HepG2 (cell line): ENCODE results near the gene POGK. TPM values are rescaled to one million over a fixed set of nuclear protein-coding genes. Genes with fewer than 3 reads are reported as not detected.

Experiments used
- ARHGAP35 ChIP-seq: sonication (generic); formaldehyde crosslinking; IDR thresholded peaks from 2 replicates; pipeline ENCODE4 v1.9.0; 2022; ENCODE audit warnings: mild to moderate bottlenecking, inconsistent platforms, moderate library complexity, missing genetic modification reagents, borderline replicate concordance
- CBX2 ChIP-seq, 2 experiments: fragments of 200-600 bp in 1 of 2; sonication (generic); formaldehyde crosslinking in 1 of 2; IDR thresholded peaks; 2 replicates each; pipeline versions ENCODE4 v1.7.0 to v1.8.1; 2018 to 2022; ENCODE audit warnings: low read depth in 2 of 2, low read length in 1 of 2, mild to moderate bottlenecking in 1 of 2, missing genetic modification reagents in 1 of 2
- CREBL2 ChIP-seq: sonication (generic); formaldehyde crosslinking; IDR thresholded peaks from 2 replicates; pipeline ENCODE4 v1.8.1; 2023; ENCODE audit warnings: missing genetic modification reagents, mild to moderate bottlenecking, borderline replicate concordance
- HOXA3 ChIP-seq: sonication (generic); formaldehyde crosslinking; IDR thresholded peaks from 2 replicates; pipeline ENCODE4 v1.5.0; 2020; ENCODE audit warnings: missing genetic modification reagents
- HOXA9 ChIP-seq: sonication (generic); formaldehyde crosslinking; IDR thresholded peaks from 2 replicates; pipeline ENCODE4 v1.8.1; 2022; ENCODE audit warnings: missing genetic modification reagents, mild to moderate bottlenecking, moderate library complexity, borderline replicate concordance
- IKZF5 ChIP-seq: IDR thresholded peaks from 2 replicates; pipeline ENCODE4 v1.6.1; 2018; ENCODE audit warnings: missing genetic modification reagents, mild to moderate bottlenecking, missing compliant biosample characterization
- KDM6A ChIP-seq: IDR thresholded peaks from 2 replicates; pipeline ENCODE4 v1.6.1; 2016; ENCODE audit warnings: low read depth
- KLF12 ChIP-seq: sonication (generic); formaldehyde crosslinking; IDR thresholded peaks from 2 replicates; pipeline ENCODE4 v1.4.0; 2020; ENCODE audit warnings: missing genetic modification reagents, borderline replicate concordance
- MTA1 ChIP-seq: sonication (generic); formaldehyde crosslinking; IDR thresholded peaks from 2 replicates; pipeline ENCODE4 v1.4.0; 2020; ENCODE audit warnings: missing genetic modification reagents, mild to moderate bottlenecking, borderline replicate concordance
- NONO ChIP-seq, 2 experiments: fragments of 450-650 bp in 1 of 2; sonication (generic) in 1 of 2; formaldehyde crosslinking in 1 of 2; IDR thresholded peaks in 1 of 2; conservative IDR thresholded peaks in 1 of 2; 2 replicates each; pipeline versions ENCODE4 v1.6.1 to v1.8.0; 2017 to 2022; ENCODE audit warnings: mild to moderate bottlenecking in 1 of 2, missing genetic modification reagents in 1 of 2, moderate library complexity in 1 of 2
- THRA ChIP-seq: sonication (generic); formaldehyde crosslinking; IDR thresholded peaks from 2 replicates; pipeline ENCODE4 v1.4.0; 2020; ENCODE audit warnings: missing genetic modification reagents, borderline replicate concordance
- ZBTB33 ChIP-seq: sonication (generic); formaldehyde crosslinking; IDR thresholded peaks from 2 replicates; pipeline ENCODE4 v1.4.0; 2020; ENCODE audit warnings: missing genetic modification reagents
- ZNF451 ChIP-seq: sonication (generic); formaldehyde crosslinking; IDR thresholded peaks from 2 replicates; pipeline ENCODE4 v1.5.0; 2020; ENCODE audit warnings: mild to moderate bottlenecking, missing genetic modification reagents
- ZNF496 ChIP-seq: sonication (generic); formaldehyde crosslinking; IDR thresholded peaks from 2 replicates; pipeline ENCODE4 v1.8.1; 2023; ENCODE audit warnings: mild to moderate bottlenecking, moderate library complexity, missing genetic modification reagents; ENCODE audit not compliant: insufficient replicate concordance
- ZNF546 ChIP-seq: sonication (generic); formaldehyde crosslinking; conservative IDR thresholded peaks from 2 replicates; pipeline ENCODE4 v1.8.1; 2023; ENCODE audit warnings: mild to moderate bottlenecking, missing genetic modification reagents
- ZNF597 ChIP-seq: sonication (generic); formaldehyde crosslinking; IDR thresholded peaks from 2 replicates; pipeline ENCODE4 v1.5.0; 2020; ENCODE audit warnings: missing genetic modification reagents
- ZNF772 ChIP-seq: sonication (generic); formaldehyde crosslinking; IDR thresholded peaks from 2 replicates; pipeline ENCODE4 v1.5.0; 2020; ENCODE audit warnings: mild to moderate bottlenecking, missing genetic modification reagents
- ZNF83 ChIP-seq: sonication (generic); formaldehyde crosslinking; IDR thresholded peaks from 2 replicates; pipeline ENCODE4 v1.4.0; 2020; ENCODE audit warnings: missing genetic modification reagents, mild to moderate bottlenecking, borderline replicate concordance
- ZSCAN5A ChIP-seq: sonication (generic); formaldehyde crosslinking; IDR thresholded peaks from 2 replicates; pipeline ENCODE4 v1.8.0; 2022; ENCODE audit warnings: mild to moderate bottlenecking, missing genetic modification reagents, borderline replicate concordance
- polyA plus RNA-seq, 8 experiments: library from polyadenylated mRNA; depleted of rRNA in 3 of 8; stranded (reverse) in 7 of 8; unstranded in 1 of 8; fragments of >200 nt; fragmentation: Illumina TruSeq in 4 of 8; extraction: Trizol in 4 of 8; gene quantifications; 2 replicates each; pipeline versions ENCODE4 v1.2.1 to v1.2.3, GENCODE V29; 2011 to 2016; ENCODE audit warnings: low read depth in 4 of 8, missing spikeins in 1 of 8, mixed read lengths in 1 of 8; ENCODE audit not compliant: insufficient read depth in 1 of 8
- total RNA-seq, 5 experiments: library from RNA; depleted of rRNA; stranded (reverse); fragments of >200 nt; fragmentation: Illumina TruSeq; extraction: Trizol; gene quantifications; 2 replicates each; pipeline ENCODE4 v1.2.3, GENCODE V29; 2016; ENCODE audit warnings: low read depth in 1 of 5

POGK gene
- total and polyA plus RNA-seq, 2 of the 13 experiments (the other 11 are each of a cell fraction or from before 2014, with no cell fraction given) = 4.8 to 16.2 TPM

GRCh38 chr1:166838766-166839599 lies at the start of gene POGK (continued):
- TF ChIP-seq ZNF597 (CRISPR knock-in tag) (no peak), ZNF83 (CRISPR knock-in tag) (peak; percentile 61; the same call in 1 of the 2 replicates), ZNF772 (CRISPR knock-in tag) (peak; percentile 87; the same call in 1 of the 2 replicates), ZBTB33 (no peak), KLF12 (CRISPR knock-in tag) (peak; percentile 87), CBX2 (IDR thresholded peaks at IDR 0.05; ENCODE audit: low read depth, low read length) (no peak), CBX2 (CRISPR knock-in tag; IDR thresholded peaks at IDR 0.05; ENCODE audit: low read depth) (no peak), ZNF546 (0 out of 2 replicates have a peak, but pooled peaks have one; percentile 59), HOXA3 (CRISPR knock-in tag) (peak; percentile 79), IKZF5 (CRISPR knock-in tag) (peak; percentile 49), ZSCAN5A (CRISPR knock-in tag) (peak; percentile 86; the same call in 1 of the 2 replicates), CREBL2 (CRISPR knock-in tag) (peak; percentile 57; the same call in 1 of the 2 replicates), THRA (no peak), ZNF496 (CRISPR knock-in tag) (no peak), MTA1 (CRISPR knock-in tag) (peak; percentile 43; the same call in 1 of the 2 replicates), ARHGAP35 (CRISPR knock-in tag) (0 out of 2 replicates have a peak, but pooled peaks have one; percentile 83), KDM6A (no peak), HOXA9 (CRISPR knock-in tag) (peak; percentile 81; the same call in 1 of the 2 replicates), ZNF451 (peak; percentile 95), NONO (IDR thresholded peaks at IDR 0.05) (no peak), NONO (CRISPR knock-in tag; conservative IDR thresholded peaks at IDR 0.05) (peak; percentile 81)
